Mammary epithelial cell (primary cell): ENCODE measurements around the gene PALLD.

ENCODE experiments used
- EZH2 ChIP-seq: IDR thresholded peaks from 2 replicates; pipeline ENCODE4 v1.6.1; 2012; ENCODE audit warnings: low read length, inconsistent platforms, borderline replicate concordance
- TF ChIP-seq, protein P1 (sequence below), 2 donors: IDR thresholded peaks in 1 of 2; conservative IDR thresholded peaks in 1 of 2; 2 replicates each; pipeline ENCODE4 v1.5.1; 2011 to 2012; ENCODE audit warnings: inconsistent platforms in 2 of 2, low read length in 2 of 2, mild to moderate bottlenecking in 2 of 2, control low read depth in 1 of 2, low read depth in 1 of 2; ENCODE audit not compliant: insufficient read depth in 1 of 2; ENCODE audit errors: extremely low read depth in 1 of 2

DNA sequence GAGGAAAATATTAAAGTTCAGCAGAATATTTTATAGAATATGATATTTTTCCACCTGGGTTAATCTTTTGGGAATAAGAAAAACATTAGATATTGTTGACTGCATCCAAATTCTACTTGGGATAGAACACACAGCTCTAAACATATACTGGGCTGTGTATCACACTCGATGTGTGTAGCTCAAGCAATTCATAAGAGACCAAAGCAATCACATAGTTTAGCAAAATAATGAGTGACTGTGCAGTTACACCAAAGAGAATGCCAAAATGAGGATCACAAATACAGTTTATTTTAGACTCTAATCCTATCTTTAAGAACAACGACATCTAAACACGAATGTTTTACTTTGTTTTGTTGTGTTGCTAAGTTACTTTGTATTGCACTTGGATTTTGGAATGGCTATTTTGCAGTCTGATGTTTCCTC lies 412.0 kb downstream of the PALLD start:
- TF ChIP-seq, protein P1, sequence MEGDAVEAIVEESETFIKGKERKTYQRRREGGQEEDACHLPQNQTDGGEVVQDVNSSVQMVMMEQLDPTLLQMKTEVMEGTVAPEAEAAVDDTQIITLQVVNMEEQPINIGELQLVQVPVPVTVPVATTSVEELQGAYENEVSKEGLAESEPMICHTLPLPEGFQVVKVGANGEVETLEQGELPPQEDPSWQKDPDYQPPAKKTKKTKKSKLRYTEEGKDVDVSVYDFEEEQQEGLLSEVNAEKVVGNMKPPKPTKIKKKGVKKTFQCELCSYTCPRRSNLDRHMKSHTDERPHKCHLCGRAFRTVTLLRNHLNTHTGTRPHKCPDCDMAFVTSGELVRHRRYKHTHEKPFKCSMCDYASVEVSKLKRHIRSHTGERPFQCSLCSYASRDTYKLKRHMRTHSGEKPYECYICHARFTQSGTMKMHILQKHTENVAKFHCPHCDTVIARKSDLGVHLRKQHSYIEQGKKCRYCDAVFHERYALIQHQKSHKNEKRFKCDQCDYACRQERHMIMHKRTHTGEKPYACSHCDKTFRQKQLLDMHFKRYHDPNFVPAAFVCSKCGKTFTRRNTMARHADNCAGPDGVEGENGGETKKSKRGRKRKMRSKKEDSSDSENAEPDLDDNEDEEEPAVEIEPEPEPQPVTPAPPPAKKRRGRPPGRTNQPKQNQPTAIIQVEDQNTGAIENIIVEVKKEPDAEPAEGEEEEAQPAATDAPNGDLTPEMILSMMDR (conservative IDR thresholded peaks at IDR 0.05 in 1 of 2, IDR thresholded peaks at IDR 0.05 in 1 of 2; ENCODE audit: extremely low read depth in 1 of 2, insufficient read depth in 1 of 2, low read depth in 1 of 2, low read length in 2 of 2) = no peak
- no peak for TF ChIP-seq EZH2
